WTC11 (cell line): ENCODE measurements around the gene NEFH. TPM values are rescaled to one million over a fixed set of nuclear protein-coding genes. Genes with fewer than 3 reads are reported as not detected.
"Not testable (repeated sequence)": the region's sequence is repeated elsewhere in the genome, so short reads cannot be mapped to it uniquely, and the experiment has no call there.

ENCODE experiments used
- ATAC-seq: fragments of 200-7000 bp; cut with Tn5 transposase; 2 replicates; pipeline ENCODE4 v1.10.0; 2021; ENCODE audit warnings: mild to moderate bottlenecking, moderate library complexity
- CTCF ChIA-PET: fragments of 300-600 bp; sonication (Branson Sonifier 250); formaldehyde crosslinking; loops from one replicate; lab custom pipeline; 2021; ENCODE audit warnings: antibody characterized with exemption; lab: Charles Lee
- POLR2A ChIA-PET: fragments of 350-600 bp; sonication (Branson Sonifier 250); formaldehyde crosslinking; loops from one replicate; lab custom pipeline; 2021; ENCODE audit warnings: antibody characterized with exemption; lab: Charles Lee
- DNase-seq: peaks from one replicate; pipeline ENCODE4 v3.0.0; 2021; ENCODE audit warnings: low spot score
- H3K27ac Mint-ChIP-seq: 2 replicates; pipeline ENCODE4 v1.8.0; 2021; ENCODE audit warnings: mixed read lengths
- H3K27me3 Mint-ChIP-seq: 2 replicates; pipeline ENCODE4 v1.8.0; 2021; ENCODE audit warnings: low read depth, mild to moderate bottlenecking, moderate library complexity, mixed read lengths
- H3K36me3 Mint-ChIP-seq: 2 replicates; pipeline ENCODE4 v1.8.0; 2021; ENCODE audit warnings: mixed read lengths
- H3K4me1 Mint-ChIP-seq: 2 replicates; pipeline ENCODE4 v1.8.0; 2022; ENCODE audit warnings: mixed read lengths
- H3K4me3 Mint-ChIP-seq: 2 replicates; pipeline ENCODE4 v1.8.0; 2021; ENCODE audit warnings: mild to moderate bottlenecking, moderate library complexity, mixed read lengths
- H3K9me3 Mint-ChIP-seq: 2 replicates; pipeline ENCODE4 v1.8.0; 2021; ENCODE audit warnings: mixed read lengths
- ATF1 ChIP-seq: sonication (generic); formaldehyde crosslinking; IDR thresholded peaks from 2 replicates; pipeline ENCODE4 v1.8.1; 2023; ENCODE audit warnings: mild to moderate bottlenecking, moderate library complexity, missing genetic modification reagents
- CBFB ChIP-seq: sonication (generic); formaldehyde crosslinking; IDR thresholded peaks from 2 replicates; pipeline ENCODE4 v1.8.1; 2022; ENCODE audit warnings: mild to moderate bottlenecking, low read depth, missing genetic modification reagents
- E2F5 ChIP-seq: sonication (generic); formaldehyde crosslinking; IDR thresholded peaks from 2 replicates; pipeline ENCODE4 v1.8.1; 2022; ENCODE audit warnings: mild to moderate bottlenecking, moderate library complexity, missing genetic modification reagents
- FOXK1 ChIP-seq: sonication (generic); formaldehyde crosslinking; IDR thresholded peaks from 2 replicates; pipeline ENCODE4 v1.8.0; 2022; ENCODE audit warnings: mild to moderate bottlenecking, moderate library complexity, missing genetic modification reagents
- FOXP4 ChIP-seq: sonication (generic); formaldehyde crosslinking; IDR thresholded peaks from 2 replicates; pipeline ENCODE4 v1.8.0; 2022; ENCODE audit warnings: mild to moderate bottlenecking, missing genetic modification reagents
- GTF2I ChIP-seq: fragments of 250-450 bp; sonication (Bioruptor Pico); conservative IDR thresholded peaks from 2 replicates; pipeline ENCODE4 v1.4.0; 2021; ENCODE audit warnings: mild to moderate bottlenecking
- IRF1 ChIP-seq: sonication (generic); formaldehyde crosslinking; IDR thresholded peaks from 2 replicates; pipeline ENCODE4 v1.8.0; 2023; ENCODE audit warnings: missing genetic modification reagents
- NFYB ChIP-seq: sonication (generic); formaldehyde crosslinking; conservative IDR thresholded peaks from 2 replicates; pipeline ENCODE4 v1.8.0; 2022; ENCODE audit warnings: low read depth, missing genetic modification reagents
- NR3C1 ChIP-seq: sonication (generic); formaldehyde crosslinking; conservative IDR thresholded peaks from 2 replicates; pipeline ENCODE4 v1.8.1; 2023; ENCODE audit warnings: low read depth, mild to moderate bottlenecking, missing genetic modification reagents
- PRDM15 ChIP-seq: sonication (generic); formaldehyde crosslinking; IDR thresholded peaks from 2 replicates; pipeline ENCODE4 v1.8.0; 2022; ENCODE audit warnings: missing genetic modification reagents
- ZNF423 ChIP-seq: fragments of 250-450 bp; sonication (Bioruptor Pico); IDR thresholded peaks from 2 replicates; pipeline ENCODE4 v2.1.2; 2022; ENCODE audit warnings: mild to moderate bottlenecking, moderate library complexity
- total RNA-seq: library from RNA; stranded (reverse); gene quantifications from 3 replicates; pipeline ENCODE4 v1.2.3, GENCODE V29; 2021

NEFH gene
- total RNA-seq, 1 experiment from 2014 or later, result 2.6 TPM

GRCh38 chr22:29487426-29487986 lies 7.5 kb downstream of the NEFH start (continued):
- TF ChIP-seq FOXK1 (CRISPR knock-in tag) (no peak), CBFB (no peak), ZNF423 (CRISPR knock-in tag) (no peak), NFYB (CRISPR knock-in tag) (no peak)
- TF ChIP-seq, all 79 proteins: peak for 0

GRCh38 chr22:29489127-29489780 lies 9.2 kb downstream of the NEFH start:
- DNase-seq, H3K27me3 Mint-ChIP-seq, H3K27ac Mint-ChIP-seq, H3K4me1 Mint-ChIP-seq, POLR2A ChIA-PET, H3K9me3 Mint-ChIP-seq, CTCF ChIA-PET, H3K4me3 Mint-ChIP-seq, ATAC-seq: not testable (repeated sequence)
- peaks cover 27% of the 10 kb centered on the region for H3K36me3 Mint-ChIP-seq

- peaks cover 12% of the 10 kb centered on the region for H3K9me3 Mint-ChIP-seq
- ATAC-seq (no peak), DNase-seq (no peak)
- ChIA-PET POLR2A (no interaction called here), CTCF (no interaction called here)
- H3K27me3 Mint-ChIP-seq, result no peaks in the 10 kb centered on the region
- H3K4me1 Mint-ChIP-seq, result no peaks in the 10 kb centered on the region
- peaks cover 33% of the 10 kb centered on the region for H3K36me3 Mint-ChIP-seq
- no peak overlapping the region for H3K27ac Mint-ChIP-seq
- H3K4me3 Mint-ChIP-seq, result no peak overlapping the region
- TF ChIP-seq ATF1 (CRISPR knock-in tag) (no peak), GTF2I (no peak), IRF1 (CRISPR knock-in tag) (no peak), FOXP4 (CRISPR knock-in tag) (no peak), NR3C1 (CRISPR knock-in tag) (no peak)
These were observed 11.0 kb downstream of the NEFH start for GRCh38 chr22:29491012-29491411.

- TF ChIP-seq FOXP4 (CRISPR knock-in tag), result no peak
- peak; percentile 56 for TF ChIP-seq PRDM15
- TF ChIP-seq FOXK1 (CRISPR knock-in tag), result no peak
- TF ChIP-seq IRF1 (CRISPR knock-in tag), result no peak
- no peak for TF ChIP-seq E2F5 (CRISPR knock-in tag)
- TF ChIP-seq, all 79 proteins: peak for 1
- Mint-ChIP-seq H3K4me1 (no peaks in the 10 kb centered on the region), H3K27ac (no peak overlapping the region), H3K9me3 (peaks cover 11% of the 10 kb centered on the region), H3K4me3 (no peak overlapping the region), H3K36me3 (peaks cover 23% of the 10 kb centered on the region), H3K27me3 (no peaks in the 10 kb centered on the region)
- ATAC-seq (no peak), DNase-seq (no peak)
- ChIA-PET POLR2A (no interaction called here), CTCF (interaction anchor here (1.6 kb wide), 1 partner anchor 98 kb away, joined by 4 read pairs; no protein-coding TSS in a partner anchor)
These were observed 13.6 kb downstream of the NEFH start for GRCh38 chr22:29493636-29494035.
